Peyer's patch (tissue), 4 donors: ENCODE measurements around the gene PRAF2. TPM values are rescaled to one million over a fixed set of nuclear protein-coding genes. Genes with fewer than 3 reads are reported as not detected.

Experiments
- DNase-seq, 3 donors: peaks; one replicate each; pipeline ENCODE4 v3.0.0-alpha.2; 2017 to 2019
- H3K27ac ChIP-seq, 4 donors: fragments of 200-600 bp; sonication (generic); one replicate each; pipeline ENCODE4 v1.5.1; 2016 to 2019
- H3K27me3 ChIP-seq, 2 donors: fragments of 200-600 bp; sonication (generic); one replicate each; pipeline ENCODE4 v1.5.1; 2019
- H3K36me3 ChIP-seq, 3 donors: fragments of 200-600 bp; sonication (generic); one replicate each; pipeline ENCODE4 v1.5.1; 2016 to 2019
- H3K4me1 ChIP-seq, 4 donors: fragments of 200-600 bp; sonication (generic); one replicate each; pipeline ENCODE4 v1.5.1; 2016 to 2019
- H3K4me3 ChIP-seq, 4 donors: fragments of 200-600 bp; sonication (generic); 1 replicate in 3 of 4; 2 replicates in 1 of 4; pipeline ENCODE4 v1.5.1; 2016 to 2019; ENCODE audit warnings: mild to moderate bottlenecking in 1 of 4
- H3K9me3 ChIP-seq, 4 donors: fragments of 200-600 bp; sonication (generic); one replicate each; pipeline ENCODE4 v1.5.1; 2016 to 2019; ENCODE audit warnings: mild to moderate bottlenecking in 1 of 4
- POLR2A ChIP-seq, 2 donors: fragments of 450-650 bp; IDR thresholded peaks; one replicate each; pipeline ENCODE4 v1.5.1; 2017; ENCODE audit warnings: antibody characterized with exemption in 2 of 2, mild to moderate bottlenecking in 2 of 2, moderate library complexity in 2 of 2
- total RNA-seq, 4 donors: library from RNA; depleted of rRNA; stranded (reverse); fragments of >200 nt; gene quantifications; one replicate each; pipeline ENCODE4 v1.1.0, GENCODE V29; 2016
- TF ChIP-seq, protein P1 (sequence below), 6 experiments: fragments of 450-650 bp in 4 of 6; fragments of 200-600 bp in 2 of 6; sonication (generic) in 1 of 6; IDR thresholded peaks; one replicate each; pipeline ENCODE4 v1.5.1; 2017 to 2019; ENCODE audit warnings: antibody characterized with exemption in 6 of 6, mild to moderate bottlenecking in 3 of 6, moderate library complexity in 1 of 6

The PRAF2 gene
- total RNA-seq, 4 donors from 2014 or later: 2.8 to 9.8 (median 4.4) TPM

DNA sequence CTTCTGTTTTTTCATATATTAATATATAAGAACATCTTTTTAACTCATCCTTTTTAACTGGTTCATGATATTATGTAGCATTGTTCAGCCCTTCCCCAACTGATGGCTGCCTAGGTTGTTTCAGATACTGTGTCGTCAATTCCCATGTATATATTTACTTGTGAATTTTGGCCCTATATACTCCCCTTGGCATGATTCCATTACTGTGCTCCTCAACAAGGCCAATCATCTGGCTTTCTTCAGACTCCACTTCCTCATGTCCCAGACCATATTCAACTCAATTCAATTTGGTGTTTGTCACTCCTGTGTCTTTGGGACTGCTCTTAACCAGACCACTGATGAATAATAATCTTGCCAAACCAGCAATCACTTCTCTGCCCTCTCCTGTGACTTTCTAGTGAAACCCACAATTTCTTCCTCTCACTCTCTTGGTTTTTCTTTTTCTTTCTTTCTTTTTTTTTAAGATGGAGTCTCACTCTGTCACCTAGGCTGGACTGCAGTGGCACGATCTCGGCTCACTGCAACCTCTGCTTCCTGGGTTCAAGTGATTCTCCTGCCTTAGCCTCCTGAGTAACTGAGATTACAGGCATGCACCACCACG, 8.6 kb upstream of the PRAF2 start:
- no peak overlapping the region for H3K4me3 ChIP-seq
- no peaks in the 10 kb centered on the region for H3K27me3 ChIP-seq
- no peaks in the 10 kb centered on the region for H3K36me3 ChIP-seq
- H3K4me1 ChIP-seq: no peaks in the 10 kb centered on the region
- DNase-seq: no peak
- H3K27ac ChIP-seq: no peak overlapping the region
- TF ChIP-seq, protein P1, sequence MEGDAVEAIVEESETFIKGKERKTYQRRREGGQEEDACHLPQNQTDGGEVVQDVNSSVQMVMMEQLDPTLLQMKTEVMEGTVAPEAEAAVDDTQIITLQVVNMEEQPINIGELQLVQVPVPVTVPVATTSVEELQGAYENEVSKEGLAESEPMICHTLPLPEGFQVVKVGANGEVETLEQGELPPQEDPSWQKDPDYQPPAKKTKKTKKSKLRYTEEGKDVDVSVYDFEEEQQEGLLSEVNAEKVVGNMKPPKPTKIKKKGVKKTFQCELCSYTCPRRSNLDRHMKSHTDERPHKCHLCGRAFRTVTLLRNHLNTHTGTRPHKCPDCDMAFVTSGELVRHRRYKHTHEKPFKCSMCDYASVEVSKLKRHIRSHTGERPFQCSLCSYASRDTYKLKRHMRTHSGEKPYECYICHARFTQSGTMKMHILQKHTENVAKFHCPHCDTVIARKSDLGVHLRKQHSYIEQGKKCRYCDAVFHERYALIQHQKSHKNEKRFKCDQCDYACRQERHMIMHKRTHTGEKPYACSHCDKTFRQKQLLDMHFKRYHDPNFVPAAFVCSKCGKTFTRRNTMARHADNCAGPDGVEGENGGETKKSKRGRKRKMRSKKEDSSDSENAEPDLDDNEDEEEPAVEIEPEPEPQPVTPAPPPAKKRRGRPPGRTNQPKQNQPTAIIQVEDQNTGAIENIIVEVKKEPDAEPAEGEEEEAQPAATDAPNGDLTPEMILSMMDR (IDR thresholded peaks at IDR 0.05): no peak
- no peak for TF ChIP-seq POLR2A (IDR thresholded peaks at IDR 0.05)
- no peaks in the 10 kb centered on the region for H3K9me3 ChIP-seq

DNA sequence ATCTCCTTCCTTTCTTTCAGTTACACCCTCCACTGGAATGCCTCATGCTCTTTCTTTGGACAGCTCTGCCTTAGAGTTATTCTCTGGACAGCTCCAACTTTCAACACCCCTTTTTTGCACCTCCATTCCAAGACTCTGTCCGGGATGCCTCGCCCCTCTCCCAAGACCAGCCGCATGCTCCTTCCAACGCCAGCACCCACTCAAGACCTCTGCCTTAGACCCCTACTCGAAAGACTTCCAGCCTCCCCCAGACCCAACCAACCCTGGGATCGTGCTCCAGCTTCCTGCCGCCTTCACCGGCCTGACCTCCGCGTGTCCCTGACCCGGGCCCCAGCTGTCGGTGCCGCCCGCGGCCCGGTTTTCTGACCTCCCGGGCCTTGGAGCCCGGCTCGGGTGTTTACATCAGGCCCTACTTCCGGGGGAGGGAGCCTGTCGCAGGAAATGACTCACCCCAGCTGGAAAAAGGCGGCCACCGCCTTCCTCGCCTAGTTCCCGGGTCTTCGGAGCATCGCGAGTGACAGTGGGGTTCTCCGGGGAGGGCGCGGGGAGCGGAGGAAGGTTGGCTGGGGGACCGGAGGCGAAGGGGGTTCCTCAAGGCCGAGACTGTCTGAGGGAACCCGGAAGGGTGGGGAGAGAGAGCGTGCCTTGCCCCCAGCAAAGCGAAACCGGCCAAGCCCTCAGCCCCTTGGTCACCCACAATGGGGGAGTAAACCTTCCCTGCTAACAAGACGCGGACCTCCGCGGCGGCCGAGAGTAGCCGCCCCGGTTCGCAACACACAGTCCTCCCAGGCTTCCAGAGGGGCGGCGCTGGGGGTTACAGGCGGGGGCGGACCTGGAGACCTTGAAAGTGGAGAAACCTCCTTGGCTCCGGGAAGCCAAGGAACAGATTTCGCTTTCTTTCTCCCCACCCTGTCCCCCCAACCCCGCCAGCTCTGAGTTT, 6.0 kb upstream of the PRAF2 start, which contains the start of gene WDR45:
TSS of gene WDR45 (minus strand) at position 399 of the 940 bp plus-strand sequence. CDS start 1,792 bp downstream, outside the sequence.
- TF ChIP-seq POLR2A (IDR thresholded peaks at IDR 0.05): peak; percentile 69 to 70
- TF ChIP-seq, protein P1 (IDR thresholded peaks at IDR 0.05): no peak
- H3K4me1 ChIP-seq: no peaks in the 10 kb centered on the region
- H3K27ac ChIP-seq: peak within 1 kb of the TSS; percentile 86 to 96 (median 96)
- DNase-seq: peak; percentile 69 to 87 (median 80)
- no peaks in the 10 kb centered on the region for H3K27me3 ChIP-seq
- H3K4me3 ChIP-seq: peak within 1 kb of the TSS; percentile 56 to 78 (median 70)
- H3K36me3 ChIP-seq: peaks cover 0 to 13% (median 0%) of the 10 kb centered on the region in 3 donors
- H3K9me3 ChIP-seq: no peaks in the 10 kb centered on the region

DNA sequence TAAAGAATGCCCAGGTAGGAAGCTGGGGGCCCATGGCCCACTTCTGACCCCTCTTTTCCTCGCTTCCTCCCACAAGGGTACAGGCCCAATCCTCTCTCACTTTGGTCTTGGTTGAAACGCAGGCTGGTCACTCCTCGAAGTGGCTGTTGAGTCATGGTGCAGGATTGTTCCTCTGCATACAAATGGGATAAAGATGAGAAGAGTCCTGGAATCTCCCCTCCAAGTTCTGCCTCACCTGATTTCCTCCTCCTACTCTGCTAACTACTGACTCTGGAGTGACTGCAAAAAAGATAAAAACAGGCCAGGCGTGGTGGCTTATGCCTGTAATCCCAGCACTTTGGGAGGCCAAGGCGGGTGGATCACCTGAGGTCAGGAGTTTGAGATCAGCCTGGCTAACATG, 4.1 kb upstream of the PRAF2 start:
- no peak overlapping the region for H3K4me3 ChIP-seq
- H3K27me3 ChIP-seq: no peaks in the 10 kb centered on the region
- TF ChIP-seq, protein P1 (IDR thresholded peaks at IDR 0.05): no peak
- TF ChIP-seq POLR2A (IDR thresholded peaks at IDR 0.05): no peak
- no peaks in the 10 kb centered on the region for H3K9me3 ChIP-seq
- no peak for DNase-seq
- peaks cover 0 to 2% (median 0%) of the 10 kb centered on the region in 4 donors for H3K4me1 ChIP-seq
- H3K36me3 ChIP-seq: peaks cover 0 to 13% (median 0%) of the 10 kb centered on the region in 3 donors
- no peak overlapping the region for H3K27ac ChIP-seq

DNA sequence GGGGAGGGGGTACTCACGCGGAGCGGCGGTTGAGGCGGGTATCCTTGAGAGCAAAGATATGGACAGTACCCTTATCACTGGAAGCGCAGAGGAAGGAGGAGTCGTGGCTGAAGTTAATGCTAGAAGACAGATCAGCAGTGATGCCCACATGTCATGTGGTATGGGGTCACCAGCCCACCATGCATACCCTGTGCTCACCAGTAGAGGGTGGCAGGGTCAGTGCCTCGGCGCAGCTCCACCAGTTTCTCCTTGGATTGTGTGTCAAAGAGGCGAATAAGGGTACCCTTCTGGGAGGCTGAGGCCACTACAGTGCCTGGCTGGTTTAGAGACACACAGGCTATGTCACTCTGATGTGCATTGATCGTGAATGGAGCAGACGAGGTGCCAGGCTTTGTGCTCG, 1.5 kb upstream of the PRAF2 start:
- no peak for TF ChIP-seq POLR2A (IDR thresholded peaks at IDR 0.05)
- TF ChIP-seq, protein P1 (IDR thresholded peaks at IDR 0.05): no peak
- DNase-seq: no peak
- Histone ChIP-seq H3K27ac (no peak overlapping the region), H3K9me3 (no peaks in the 10 kb centered on the region), H3K4me1 (peaks cover 0 to 5% (median 0%) of the 10 kb centered on the region in 4 donors), H3K27me3 (no peaks in the 10 kb centered on the region), H3K4me3 (no peak overlapping the region), H3K36me3 (peaks cover 0 to 13% (median 0%) of the 10 kb centered on the region in 3 donors)

DNA sequence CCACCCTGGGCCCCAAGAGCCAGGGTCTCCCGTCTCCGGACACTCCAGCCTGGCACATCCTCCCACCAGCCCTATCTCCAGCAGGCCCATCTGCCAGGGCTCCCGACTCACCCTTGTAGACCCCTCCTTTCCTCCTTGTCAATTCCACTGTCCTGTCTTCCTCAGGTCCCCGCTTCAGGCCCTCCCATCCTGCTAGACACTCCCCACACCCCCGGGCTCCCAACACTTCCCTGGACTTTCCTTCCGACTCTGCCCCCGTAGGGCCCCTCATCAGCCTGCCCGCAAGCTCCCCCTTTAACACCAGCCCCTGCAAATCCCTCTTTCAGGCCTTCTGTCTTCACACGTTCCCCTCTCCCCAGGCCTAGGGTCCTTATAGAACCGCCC, 1.1 kb downstream of the PRAF2 start:
- no peaks in the 10 kb centered on the region for H3K9me3 ChIP-seq
- peak overlapping the region in 1 of 4 donors; percentile 31 for H3K27ac ChIP-seq
- H3K36me3 ChIP-seq: peaks cover 0 to 13% (median 0%) of the 10 kb centered on the region in 3 donors
- peaks cover 0 to 5% (median 0%) of the 10 kb centered on the region in 4 donors for H3K4me1 ChIP-seq
- H3K4me3 ChIP-seq: peak overlapping the region in 1 of 4 donors; percentile 60
- TF ChIP-seq, protein P1 (IDR thresholded peaks at IDR 0.05): no peak
- TF ChIP-seq POLR2A (IDR thresholded peaks at IDR 0.05): no peak
- no peak for DNase-seq
- no peaks in the 10 kb centered on the region for H3K27me3 ChIP-seq
